GM12801 (cell line): ENCODE data around the gene NEDD9.

Source experiments
- TF ChIP-seq, protein P1 (sequence below): IDR thresholded peaks from one replicate; pipeline ENCODE4 v1.5.1; 2011; ENCODE audit warnings: control low read depth; ENCODE audit not compliant: insufficient read length; ENCODE audit errors: extremely low read depth

NEDD9 gene

DNA sequence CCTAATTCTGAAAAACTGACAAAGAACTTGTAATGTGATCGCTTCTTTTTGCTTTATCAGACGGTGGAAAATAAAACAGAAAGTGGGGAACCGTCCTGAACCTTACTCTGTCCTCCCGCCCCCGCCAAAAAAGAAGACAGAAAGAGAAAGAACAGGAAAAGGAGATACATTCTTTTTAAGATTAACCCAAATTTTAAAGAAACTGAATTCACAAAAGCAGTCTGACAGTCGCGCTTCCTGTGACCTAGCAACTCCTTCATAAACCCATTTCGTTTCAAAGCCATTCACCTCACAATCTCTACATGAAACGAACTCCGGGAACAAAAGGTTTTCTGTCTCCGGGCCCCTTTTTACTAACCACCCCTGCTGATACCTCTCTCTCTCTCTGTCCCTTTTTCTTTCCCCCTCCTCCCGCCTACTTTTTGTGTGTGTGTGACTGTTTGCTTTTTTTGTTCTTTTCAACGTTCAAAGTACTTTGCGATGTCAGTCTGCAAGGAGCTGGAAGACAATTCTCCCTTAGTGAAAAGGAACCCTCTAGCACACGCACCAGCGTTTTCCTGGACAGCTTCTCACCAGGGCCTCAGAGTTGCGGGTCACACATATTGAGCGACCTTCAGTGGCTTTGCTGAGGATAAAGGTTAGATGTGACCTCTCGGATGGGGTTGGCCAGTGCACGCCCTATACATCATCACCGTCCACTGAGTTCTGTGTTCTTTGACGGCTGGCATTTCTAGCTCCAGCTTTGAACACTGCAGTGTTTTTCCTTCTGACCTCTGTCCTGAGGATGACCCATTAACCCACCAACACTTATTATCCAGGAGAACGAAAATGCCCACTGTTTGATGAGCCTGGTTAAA, 530 bp upstream of the NEDD9 start:
- TF ChIP-seq, protein P1, sequence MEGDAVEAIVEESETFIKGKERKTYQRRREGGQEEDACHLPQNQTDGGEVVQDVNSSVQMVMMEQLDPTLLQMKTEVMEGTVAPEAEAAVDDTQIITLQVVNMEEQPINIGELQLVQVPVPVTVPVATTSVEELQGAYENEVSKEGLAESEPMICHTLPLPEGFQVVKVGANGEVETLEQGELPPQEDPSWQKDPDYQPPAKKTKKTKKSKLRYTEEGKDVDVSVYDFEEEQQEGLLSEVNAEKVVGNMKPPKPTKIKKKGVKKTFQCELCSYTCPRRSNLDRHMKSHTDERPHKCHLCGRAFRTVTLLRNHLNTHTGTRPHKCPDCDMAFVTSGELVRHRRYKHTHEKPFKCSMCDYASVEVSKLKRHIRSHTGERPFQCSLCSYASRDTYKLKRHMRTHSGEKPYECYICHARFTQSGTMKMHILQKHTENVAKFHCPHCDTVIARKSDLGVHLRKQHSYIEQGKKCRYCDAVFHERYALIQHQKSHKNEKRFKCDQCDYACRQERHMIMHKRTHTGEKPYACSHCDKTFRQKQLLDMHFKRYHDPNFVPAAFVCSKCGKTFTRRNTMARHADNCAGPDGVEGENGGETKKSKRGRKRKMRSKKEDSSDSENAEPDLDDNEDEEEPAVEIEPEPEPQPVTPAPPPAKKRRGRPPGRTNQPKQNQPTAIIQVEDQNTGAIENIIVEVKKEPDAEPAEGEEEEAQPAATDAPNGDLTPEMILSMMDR, result no peak

DNA sequence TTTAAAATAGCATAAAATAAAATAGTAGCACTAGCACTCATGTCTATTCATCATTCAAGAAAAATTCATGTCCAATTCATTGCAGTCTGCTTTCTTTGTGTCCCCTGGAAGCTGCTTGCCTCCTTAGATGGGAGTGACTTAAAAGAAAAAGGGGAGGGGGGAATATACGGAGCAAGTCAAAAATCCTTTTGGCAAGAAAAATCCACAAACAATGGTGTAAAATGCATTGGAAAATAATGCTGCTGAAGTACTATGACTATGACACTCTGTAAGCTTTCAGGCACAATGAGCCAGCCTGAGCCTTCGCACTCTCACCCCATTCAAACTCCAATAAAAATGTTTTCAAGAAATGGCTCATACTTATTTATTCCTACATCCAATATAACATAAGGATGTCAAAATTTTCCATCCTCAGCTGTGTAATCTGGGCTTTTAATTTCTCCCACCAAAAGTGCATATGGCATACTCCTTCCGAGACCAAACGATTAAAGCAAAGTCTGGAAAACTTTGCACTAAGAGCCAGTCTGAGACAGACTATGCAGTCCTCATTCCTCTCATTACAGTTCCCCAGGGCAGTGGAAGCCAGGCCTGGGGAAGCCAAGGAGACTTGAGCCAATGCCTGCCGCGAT, 790 bp downstream of the NEDD9 start:
- TF ChIP-seq, protein P1, result no peak

DNA sequence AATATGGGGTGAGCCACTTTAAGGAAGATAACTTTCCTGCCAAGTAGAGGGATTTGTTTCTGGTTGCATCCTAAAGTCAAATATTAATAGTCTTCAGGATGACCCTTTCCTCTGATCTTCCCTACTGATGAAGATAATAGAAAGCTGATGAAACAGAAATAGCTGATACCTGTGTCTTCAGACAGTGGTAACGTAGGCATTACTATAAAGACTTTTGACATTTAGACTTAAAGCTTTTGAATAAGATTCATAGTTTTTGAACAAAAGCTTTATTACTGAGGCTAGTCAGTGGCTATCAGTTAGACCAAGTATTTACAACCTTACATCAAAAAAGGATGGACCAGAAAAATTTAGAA, 1.4 kb downstream of the NEDD9 start:
- TF ChIP-seq, protein P1, result no peak

DNA sequence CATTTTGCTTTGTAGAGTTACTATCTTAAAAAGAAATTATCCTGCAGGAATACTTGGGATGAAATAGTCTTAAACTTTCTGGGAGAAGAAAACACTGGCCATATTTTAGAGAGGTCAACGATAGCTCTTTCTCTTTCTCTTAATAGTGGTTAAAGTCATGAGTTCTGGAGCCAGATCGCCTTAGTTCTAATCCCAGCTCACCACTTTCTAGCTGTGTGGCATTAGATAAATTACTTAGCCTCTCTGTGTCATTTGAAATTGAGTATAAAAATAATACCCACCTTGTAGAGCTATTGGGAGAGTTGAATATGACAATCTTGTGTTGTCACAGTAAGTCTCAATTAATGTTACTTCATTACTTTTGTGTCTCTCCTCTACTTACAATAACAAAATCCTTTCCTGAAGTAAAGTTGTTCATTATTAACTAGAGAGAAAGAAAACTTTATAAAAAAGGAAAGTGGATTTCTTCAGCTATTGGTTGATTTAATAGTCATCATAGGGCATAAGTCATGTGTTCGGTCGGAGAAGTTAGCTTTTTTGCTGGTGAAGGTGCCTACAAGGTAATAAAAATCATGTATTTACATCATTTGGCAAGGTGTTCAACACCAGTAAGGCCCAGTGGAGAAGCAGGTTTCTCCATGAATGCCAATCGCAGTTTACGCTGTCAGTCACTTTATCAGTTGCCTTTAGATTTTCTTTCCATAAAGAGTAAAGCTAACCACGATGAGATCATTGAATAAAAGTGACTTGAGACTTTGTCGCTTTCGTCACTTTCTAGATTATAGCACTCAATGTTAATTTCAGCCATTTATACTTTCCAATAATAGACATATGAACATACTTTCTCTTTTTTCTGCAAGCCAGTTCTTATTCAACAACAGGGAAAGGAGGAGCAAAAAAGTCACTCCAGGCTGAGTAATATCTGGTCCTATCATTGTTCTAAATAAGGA, 2.0 kb downstream of the NEDD9 start:
- TF ChIP-seq, protein P1, result no peak

DNA sequence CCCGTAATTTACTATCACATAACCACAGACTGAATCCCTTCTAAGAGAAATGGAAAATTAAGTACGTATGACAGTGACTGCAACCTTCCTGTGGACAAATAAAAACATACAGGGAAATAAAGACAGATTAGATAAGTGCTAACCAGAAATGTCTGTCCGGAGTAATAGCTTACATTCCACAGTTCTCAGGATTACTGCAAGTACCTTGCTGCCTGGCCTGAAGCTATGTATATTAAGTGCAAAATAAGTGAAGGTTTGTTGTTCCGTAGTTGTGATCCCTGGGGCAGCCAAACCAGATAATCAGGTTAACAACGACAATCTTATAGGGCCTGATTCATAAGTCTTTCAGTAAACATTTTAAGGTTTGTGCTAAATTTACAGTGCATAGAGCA, 2.8 kb downstream of the NEDD9 start:
- TF ChIP-seq, protein P1, result no peak

DNA sequence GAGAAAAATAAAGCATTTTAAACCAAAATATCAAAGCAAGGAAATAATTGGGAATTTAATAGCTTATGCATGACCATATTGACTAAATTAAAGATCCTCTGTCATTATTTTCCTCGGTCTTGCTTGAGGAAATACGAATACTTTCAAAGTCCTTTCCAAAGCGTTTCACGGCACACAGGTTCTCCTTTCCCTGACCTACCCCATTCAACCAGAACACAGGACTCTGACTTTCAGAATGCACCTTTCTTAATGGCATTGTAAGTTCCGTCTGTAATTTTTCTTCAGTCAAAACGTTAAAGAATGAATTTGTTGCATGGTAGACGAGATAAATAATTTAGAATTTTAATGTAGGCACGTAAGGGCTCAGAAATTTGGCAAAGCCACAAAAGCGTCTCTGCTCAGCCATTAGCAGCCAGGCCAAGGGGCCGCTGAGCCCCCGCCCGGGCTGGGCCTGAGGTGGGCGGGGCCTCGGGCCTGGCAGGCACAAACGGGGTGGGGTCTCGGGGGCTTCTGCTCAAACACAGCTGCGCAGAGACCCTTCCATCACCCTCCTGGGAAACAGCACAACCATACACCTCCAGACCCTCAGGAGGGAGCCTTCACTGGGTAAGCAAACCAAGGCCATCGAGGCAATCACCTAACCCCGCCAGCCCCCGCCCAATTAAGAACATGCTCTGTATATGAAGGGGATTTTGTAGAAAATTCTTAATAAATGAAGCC, 3.4 kb downstream of the NEDD9 start:
- TF ChIP-seq, protein P1, result no peak
